HEK293T (cell line): ENCODE data around the gene PEMT.

Source experiments
- ARNT ChIP-seq: fragments of 450-650 bp; IDR thresholded peaks from 2 replicates; pipeline ENCODE4 v1.6.1; 2017; ENCODE audit warnings: mild to moderate bottlenecking
- ELF4 ChIP-seq: fragments of 450-650 bp; IDR thresholded peaks from 2 replicates; pipeline ENCODE4 v1.6.1; 2017; ENCODE audit warnings: antibody characterized with exemption
- L3MBTL2 ChIP-seq: fragments of 450-650 bp; conservative IDR thresholded peaks from 2 replicates; pipeline ENCODE4 v1.6.1; 2016; ENCODE audit warnings: mild to moderate bottlenecking
- SP1 ChIP-seq: fragments of 450-650 bp; IDR thresholded peaks from 2 replicates; pipeline ENCODE4 v1.6.1; 2017
- ZNF384 ChIP-seq: fragments of 450-650 bp; IDR thresholded peaks from 2 replicates; pipeline ENCODE4 v1.6.1; 2016

GRCh38 chr17:17508646-17509591, 82.6 kb downstream of the PEMT start:
- TF ChIP-seq ARNT = no peak
- no peak for TF ChIP-seq ELF4
- no peak for TF ChIP-seq L3MBTL2
- TF ChIP-seq SP1 = no peak
- TF ChIP-seq ZNF384 = no peak
